OCI-LY3 (cell line): Measurements from ENCODE around the gene TMSB10.

Source experiments
- H2AFZ ChIP-seq: fragments of 200-600, 300-600 bp; shearing (Covaris generic); 2 replicates; pipeline ENCODE4 v1.6.0; 2014; ENCODE audit warnings: antibody characterized with exemption, low read depth, low read length
- H3K27ac ChIP-seq: fragments of 200-600, 300-600 bp; sonication (generic); 2 replicates; pipeline ENCODE4 v1.5.1; 2014; ENCODE audit warnings: mild to moderate bottlenecking, low read length, moderate library complexity, mixed read lengths
- H3K27me3 ChIP-seq: fragments of 200-600, 300-600 bp; sonication (generic); 2 replicates; pipeline ENCODE4 v1.6.1; 2014; ENCODE audit warnings: low read depth, low read length, mixed read lengths
- H3K36me3 ChIP-seq: fragments of 200-600, 300-600 bp; sonication (generic); replicated peaks from 2 replicates; pipeline ENCODE3; 2014; ENCODE audit warnings: low read depth, low read length, mixed read lengths
- H3K4me1 ChIP-seq: fragments of 300-600, 200-600 bp; sonication (generic); 2 replicates; pipeline ENCODE4 v1.6.1; 2014; ENCODE audit warnings: low read length, mixed read lengths
- H3K4me2 ChIP-seq: fragments of 200-600, 300-600 bp; sonication (generic); 2 replicates; pipeline ENCODE4 v1.6.1; 2014; ENCODE audit warnings: low read length, mixed read lengths
- H3K4me3 ChIP-seq: fragments of 300-600, 200-600 bp; sonication (generic); 2 replicates; pipeline ENCODE4 v1.5.1; 2014; ENCODE audit warnings: antibody characterized with exemption, mild to moderate bottlenecking, low read length, moderate library complexity
- H3K79me2 ChIP-seq: fragments of 300-600, 200-600 bp; shearing (Covaris generic); 2 replicates; pipeline ENCODE4 v1.6.1; 2014; ENCODE audit warnings: mild to moderate bottlenecking, low read length, mixed read lengths
- H3K9ac ChIP-seq: fragments of 300-600, 200-600 bp; shearing (Covaris generic); 2 replicates; pipeline ENCODE4 v1.6.0; 2014; ENCODE audit warnings: mild to moderate bottlenecking, low read length, moderate library complexity
- H3K9me3 ChIP-seq: fragments of 200-600, 300-600 bp; shearing (Covaris generic); 2 replicates; pipeline ENCODE4 v1.6.1; 2014; ENCODE audit warnings: low read length, mixed read lengths; ENCODE audit not compliant: insufficient read depth
- H4K20me1 ChIP-seq: fragments of 200-600, 300-600 bp; sonication (generic); 2 replicates; pipeline ENCODE4 v1.6.1; 2016; ENCODE audit warnings: low read length, mixed read lengths; ENCODE audit not compliant: insufficient read depth
- CTCF ChIP-seq: fragments of 200-600, 300-600 bp; sonication (generic); IDR thresholded peaks from 2 replicates; pipeline ENCODE4 v1.5.1; 2014; ENCODE audit warnings: antibody characterized with exemption, low read length, low read depth
- EZH2phosphoT487 ChIP-seq: fragments of 200-600 bp; shearing (Covaris generic); IDR thresholded peaks from 2 replicates; pipeline ENCODE4 v1.6.1; 2018; ENCODE audit warnings: antibody characterized with exemption, mixed run types, low read depth

TMSB10 gene

GRCh38 chr2:84923009-84923408, 17.6 kb downstream of the TMSB10 start:
- no peak overlapping the region for H3K4me3 ChIP-seq
- no peaks in the 10 kb centered on the region for H3K36me3 ChIP-seq
- H3K4me1 ChIP-seq = peaks cover 19% of the 10 kb centered on the region
- H3K27me3 ChIP-seq = no peaks in the 10 kb centered on the region
- no peaks in the 10 kb centered on the region for H3K79me2 ChIP-seq
- H2AFZ ChIP-seq = no peak overlapping the region
- no peak overlapping the region for H3K27ac ChIP-seq
- TF ChIP-seq EZH2phosphoT487 = no peak
- TF ChIP-seq CTCF = no peak
- H3K9ac ChIP-seq = no peak overlapping the region
- no peak overlapping the region for H3K4me2 ChIP-seq
- no peaks in the 10 kb centered on the region for H3K9me3 ChIP-seq
- no peaks in the 10 kb centered on the region for H4K20me1 ChIP-seq

GRCh38 chr2:84924173-84925106, 19.0 kb downstream of the TMSB10 start:
- TF ChIP-seq EZH2phosphoT487 = no peak
- no peak for TF ChIP-seq CTCF
- peak overlapping the region; percentile 71 for H3K27ac ChIP-seq
- H4K20me1 ChIP-seq = no peaks in the 10 kb centered on the region
- peak overlapping the region; percentile 63 for H3K4me2 ChIP-seq
- no peaks in the 10 kb centered on the region for H3K79me2 ChIP-seq
- H3K9me3 ChIP-seq = no peaks in the 10 kb centered on the region
- peak overlapping the region; percentile 67 for H3K4me3 ChIP-seq
- peak overlapping the region; percentile 86 for H2AFZ ChIP-seq
- peak overlapping the region; percentile 49 for H3K9ac ChIP-seq
- H3K27me3 ChIP-seq = no peaks in the 10 kb centered on the region
- H3K4me1 ChIP-seq = peaks cover 19% of the 10 kb centered on the region
- H3K36me3 ChIP-seq = no peaks in the 10 kb centered on the region

- Histone ChIP-seq H3K27ac (peak overlapping the region; percentile 71), H3K9me3 (no peaks in the 10 kb centered on the region), H3K27me3 (no peaks in the 10 kb centered on the region), H4K20me1 (no peaks in the 10 kb centered on the region), H3K9ac (peak overlapping the region; percentile 49), H3K79me2 (no peaks in the 10 kb centered on the region), H3K4me3 (peak overlapping the region; percentile 42), H3K4me1 (peaks cover 19% of the 10 kb centered on the region), H3K4me2 (peak overlapping the region; percentile 63), H2AFZ (peak overlapping the region; percentile 86), H3K36me3 (no peaks in the 10 kb centered on the region)
- TF ChIP-seq CTCF = no peak
- TF ChIP-seq EZH2phosphoT487 = no peak
Observed at GRCh38 chr2:84925336-84925723, 19.9 kb downstream of the TMSB10 start.

GRCh38 chr2:84925724-84926376, 20.4 kb downstream of the TMSB10 start:
- Histone ChIP-seq H3K9ac (peak overlapping the region; percentile 74), H4K20me1 (no peaks in the 10 kb centered on the region), H3K4me3 (peak overlapping the region; percentile 92), H3K27ac (peak overlapping the region; percentile 78), H2AFZ (peak overlapping the region; percentile 86), H3K36me3 (no peaks in the 10 kb centered on the region), H3K4me1 (peaks cover 19% of the 10 kb centered on the region), H3K27me3 (no peaks in the 10 kb centered on the region), H3K9me3 (no peaks in the 10 kb centered on the region), H3K4me2 (peak overlapping the region; percentile 97), H3K79me2 (no peaks in the 10 kb centered on the region)
- TF ChIP-seq EZH2phosphoT487 (no peak), CTCF (peak; percentile 99)
